C4-2B (cell line): ENCODE results near the gene SFRP4.

Experiments used
- ZFX ChIP-seq: fragments of 450-650 bp; IDR thresholded peaks from 2 replicates; pipeline ENCODE4 v1.6.1; 2017
- TF ChIP-seq, protein P1 (sequence below): fragments of 450-650 bp; conservative IDR thresholded peaks from 2 replicates; pipeline ENCODE4 v1.5.1; 2017; ENCODE audit warnings: mild to moderate bottlenecking

DNA sequence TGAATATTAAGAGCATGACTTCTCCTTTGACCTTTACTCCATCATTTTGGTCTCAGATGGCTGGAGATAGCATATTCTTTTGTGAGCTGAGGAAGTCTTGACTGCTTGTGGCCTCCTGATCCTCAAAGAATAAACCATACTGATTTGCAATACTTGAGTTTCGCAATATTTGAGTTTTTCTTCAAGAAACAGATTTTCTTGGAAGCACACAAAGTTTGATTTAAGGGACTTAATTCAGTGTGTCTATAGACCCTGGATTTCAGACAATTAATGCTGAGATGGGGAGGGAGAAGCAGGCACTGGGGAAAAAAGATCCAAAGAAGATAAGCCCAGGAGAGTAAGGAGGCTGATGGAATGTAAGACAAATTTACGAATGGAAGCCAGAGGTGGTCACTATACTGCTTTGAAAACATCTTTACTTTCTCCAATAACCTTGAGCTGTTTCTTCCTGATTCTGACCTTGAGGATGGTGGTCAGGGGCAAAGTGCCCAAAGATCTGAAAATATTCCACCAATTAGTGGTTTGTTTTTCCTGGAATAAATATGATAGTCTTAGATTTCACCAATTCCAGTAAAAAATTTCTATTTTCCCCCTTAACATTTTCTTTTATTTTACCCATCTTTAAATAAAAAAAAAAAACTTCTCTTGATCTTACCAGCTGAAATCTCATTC, 11.3 kb upstream of the SFRP4 start:
- TF ChIP-seq, protein P1, sequence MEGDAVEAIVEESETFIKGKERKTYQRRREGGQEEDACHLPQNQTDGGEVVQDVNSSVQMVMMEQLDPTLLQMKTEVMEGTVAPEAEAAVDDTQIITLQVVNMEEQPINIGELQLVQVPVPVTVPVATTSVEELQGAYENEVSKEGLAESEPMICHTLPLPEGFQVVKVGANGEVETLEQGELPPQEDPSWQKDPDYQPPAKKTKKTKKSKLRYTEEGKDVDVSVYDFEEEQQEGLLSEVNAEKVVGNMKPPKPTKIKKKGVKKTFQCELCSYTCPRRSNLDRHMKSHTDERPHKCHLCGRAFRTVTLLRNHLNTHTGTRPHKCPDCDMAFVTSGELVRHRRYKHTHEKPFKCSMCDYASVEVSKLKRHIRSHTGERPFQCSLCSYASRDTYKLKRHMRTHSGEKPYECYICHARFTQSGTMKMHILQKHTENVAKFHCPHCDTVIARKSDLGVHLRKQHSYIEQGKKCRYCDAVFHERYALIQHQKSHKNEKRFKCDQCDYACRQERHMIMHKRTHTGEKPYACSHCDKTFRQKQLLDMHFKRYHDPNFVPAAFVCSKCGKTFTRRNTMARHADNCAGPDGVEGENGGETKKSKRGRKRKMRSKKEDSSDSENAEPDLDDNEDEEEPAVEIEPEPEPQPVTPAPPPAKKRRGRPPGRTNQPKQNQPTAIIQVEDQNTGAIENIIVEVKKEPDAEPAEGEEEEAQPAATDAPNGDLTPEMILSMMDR: no peak
- TF ChIP-seq ZFX: no peak
